Gastroesophageal sphincter (tissue), 4 donors: ENCODE measurements around the gene PRKG1. TPM values are rescaled to one million over a fixed set of nuclear protein-coding genes. Genes with fewer than 3 reads are reported as not detected.

Source experiments
- ATAC-seq: fragments of 150-250 bp; one replicate; pipeline ENCODE4 v1.9.1; 2016; ENCODE audit warnings: mild to moderate bottlenecking, moderate library complexity
- H3K27ac ChIP-seq, 4 donors: fragments of 200-600 bp; sonication (generic) in 3 of 4; 1 replicate in 3 of 4; 2 replicates in 1 of 4; pipeline ENCODE4 v1.5.1; 2016 to 2019
- H3K27me3 ChIP-seq: fragments of 200-600 bp; sonication (generic); one replicate; pipeline ENCODE4 v1.5.1; 2019
- H3K36me3 ChIP-seq, 2 donors: fragments of 200-600 bp; sonication (generic); one replicate each; pipeline ENCODE4 v1.5.1; 2019; ENCODE audit warnings: control low read depth in 1 of 2
- H3K4me1 ChIP-seq, 3 donors: fragments of 200-600 bp; sonication (generic); 1 replicate in 2 of 3; 2 replicates in 1 of 3; pipeline ENCODE4 v1.5.1; 2016 to 2019; ENCODE audit warnings: control low read depth in 2 of 3
- H3K4me3 ChIP-seq, 2 donors: fragments of 200-600 bp; sonication (generic); one replicate each; pipeline ENCODE4 v1.5.1; 2019; ENCODE audit warnings: mild to moderate bottlenecking in 1 of 2, moderate library complexity in 1 of 2
- H3K9me3 ChIP-seq, 3 donors: fragments of 200-600 bp; sonication (generic); one replicate each; pipeline ENCODE4 v1.5.1; 2017 to 2019; ENCODE audit warnings: control low read depth in 2 of 3
- CTCF ChIP-seq, 4 experiments: fragments of 200-600 bp in 2 of 4; fragments of 450-650 bp in 2 of 4; sonication (generic) in 1 of 4; IDR thresholded peaks; one replicate each; pipeline ENCODE4 v1.5.1; 2017 to 2019; ENCODE audit warnings: antibody characterized with exemption in 4 of 4, mild to moderate bottlenecking in 2 of 4, moderate library complexity in 2 of 4
- EP300 ChIP-seq: sonication (generic); formaldehyde crosslinking; IDR thresholded peaks from one replicate; pipeline ENCODE4 v1.6.1; 2017; ENCODE audit warnings: antibody characterized with exemption, mild to moderate bottlenecking
- POLR2A ChIP-seq, 2 donors: fragments of 450-650 bp; IDR thresholded peaks; one replicate each; pipeline ENCODE4 v1.6.1; 2017; ENCODE audit warnings: antibody characterized with exemption in 2 of 2, mild to moderate bottlenecking in 2 of 2, moderate library complexity in 1 of 2
- POLR2AphosphoS5 ChIP-seq: sonication (generic); formaldehyde crosslinking; IDR thresholded peaks from one replicate; pipeline ENCODE4 v1.6.1; 2017; ENCODE audit warnings: antibody characterized with exemption
- WGBS, 2 donors: methylation state at CpG; one replicate each; pipeline ENCODE4 v1.1.5; 2018; ENCODE audit warnings: low coverage in 1 of 2; 5-methylcytosine and 5-hydroxymethylcytosine counted together
- total RNA-seq, 4 donors: library from RNA; depleted of rRNA; stranded (reverse); fragments of >200 nt; gene quantifications; one replicate each; pipeline ENCODE4 v1.1.0, GENCODE V29; 2016

The PRKG1 gene
- total RNA-seq, 4 donors from 2014 or later: 27.5 to 73.2 (median 39.2) TPM

- Histone ChIP-seq H3K27ac (peak overlapping the region; percentile 74 to 94 (median 94)), H3K4me1 (peaks cover 0 to 35% (median 3%) of the 10 kb centered on the region in 3 donors), H3K36me3 (no peaks in the 10 kb centered on the region), H3K27me3 (no peaks in the 10 kb centered on the region), H3K4me3 (peak overlapping the region; percentile 75 to 76), H3K9me3 (no peaks in the 10 kb centered on the region)
- 0 to 2% methylated on average over 4 to 18 of the region's 18 CpGs for WGBS, 2 donors
- ATAC-seq: no peak
- TF ChIP-seq EP300: no peak
- no peak for TF ChIP-seq POLR2AphosphoS5
- peak in 1 of 4 experiments; percentile 2 for TF ChIP-seq CTCF (IDR thresholded peaks at IDR 0.05)
- TF ChIP-seq POLR2A (IDR thresholded peaks at IDR 0.05): no peak
Measured at GRCh38 chr10:51075043-51075872, 971 bp downstream of the PRKG1 start.

- no peaks in the 10 kb centered on the region for H3K36me3 ChIP-seq
- no peaks in the 10 kb centered on the region for H3K27me3 ChIP-seq
- peak overlapping the region in 3 of 4 donors; percentile 74 to 94 (median 94) for H3K27ac ChIP-seq
- TF ChIP-seq CTCF (IDR thresholded peaks at IDR 0.05): no peak
- no peak for TF ChIP-seq EP300
- no peak for TF ChIP-seq POLR2A (IDR thresholded peaks at IDR 0.05)
- no peak for TF ChIP-seq POLR2AphosphoS5
- 15 to 26% methylated on average over 6 of the region's 6 CpGs for WGBS, 2 donors
- no peaks in the 10 kb centered on the region for H3K9me3 ChIP-seq
- no peak for ATAC-seq
- H3K4me1 ChIP-seq: peaks cover 0 to 41% (median 5%) of the 10 kb centered on the region in 3 donors
- H3K4me3 ChIP-seq: peak overlapping the region; percentile 75 to 76
Measured at GRCh38 chr10:51075873-51076229, 1.6 kb downstream of the PRKG1 start.

GRCh38 chr10:51076299-51076841 is 2.1 kb downstream of the PRKG1 start:
- Histone ChIP-seq H3K9me3 (no peaks in the 10 kb centered on the region), H3K36me3 (no peaks in the 10 kb centered on the region), H3K4me3 (peak overlapping the region; percentile 75 to 76), H3K27me3 (no peaks in the 10 kb centered on the region), H3K4me1 (peaks cover 0 to 43% (median 5%) of the 10 kb centered on the region in 3 donors), H3K27ac (peak overlapping the region in 3 of 4 donors; percentile 74 to 94 (median 94))
- 24 to 25% methylated on average over 2 to 3 of the region's 3 CpGs for WGBS, 2 donors
- TF ChIP-seq EP300 (no peak), POLR2A (IDR thresholded peaks at IDR 0.05) (no peak), POLR2AphosphoS5 (no peak)
- ATAC-seq: no peak

GRCh38 chr10:51077074-51077473 is 2.8 kb downstream of the PRKG1 start:
- Histone ChIP-seq H3K27me3 (no peaks in the 10 kb centered on the region), H3K27ac (peak overlapping the region in 2 of 4 donors; percentile 19 to 28), H3K4me1 (peaks cover 0 to 43% (median 5%) of the 10 kb centered on the region in 3 donors), H3K36me3 (no peaks in the 10 kb centered on the region), H3K9me3 (no peaks in the 10 kb centered on the region), H3K4me3 (peak overlapping the region; percentile 75 to 76)
- TF ChIP-seq POLR2AphosphoS5 (no peak), EP300 (no peak), POLR2A (IDR thresholded peaks at IDR 0.05) (no peak), CTCF (IDR thresholded peaks at IDR 0.05) (no peak)
- 26 to 28% methylated on average over 3 of the region's 3 CpGs for WGBS, 2 donors
- no peak for ATAC-seq

- H3K9me3 ChIP-seq: no peaks in the 10 kb centered on the region
- H3K27ac ChIP-seq: peak overlapping the region in 2 of 4 donors; percentile 19 to 28
- H3K36me3 ChIP-seq: no peaks in the 10 kb centered on the region
- H3K4me1 ChIP-seq: peaks cover 0 to 44% (median 5%) of the 10 kb centered on the region in 3 donors
- H3K4me3 ChIP-seq: peak overlapping the region in 1 of 2 donors; percentile 75
- no peak for ATAC-seq
- no peaks in the 10 kb centered on the region for H3K27me3 ChIP-seq
- TF ChIP-seq EP300 (no peak), POLR2AphosphoS5 (no peak), POLR2A (IDR thresholded peaks at IDR 0.05) (no peak), CTCF (IDR thresholded peaks at IDR 0.05) (no peak)
Measured at GRCh38 chr10:51077507-51077906, 3.2 kb downstream of the PRKG1 start.
